RWPE1 (cell line): ENCODE data around the gene BNC2.

Source experiments
- CTCF ChIA-PET: fragments of 350-600 bp; sonication (Branson Sonifier 250); formaldehyde crosslinking; extraction: SDS; loops from one replicate; lab custom pipeline; 2021; lab: Yijun Ruan, JAX
- POLR2A ChIA-PET: fragments of 400-600 bp; formaldehyde crosslinking; extraction: SDS; loops from one replicate; lab custom pipeline; 2020; ENCODE audit warnings: antibody characterized with exemption; ENCODE audit not compliant: low non-redundant PET; lab: Yijun Ruan, JAX
- DNase-seq: peaks from one replicate; pipeline ENCODE4 v3.0.0; 2012; ENCODE audit warnings: low spot score
- H3K27ac ChIP-seq: fragments of 450-650 bp; 2 replicates; pipeline ENCODE4 v1.5.1; 2017
- CTCF ChIP-seq: fragments of 450-650 bp; conservative IDR thresholded peaks from 2 replicates; pipeline ENCODE4 v1.5.1; 2017; ENCODE audit warnings: low read depth, mild to moderate bottlenecking

The BNC2 gene

GRCh38 chr9:16688814-16689213, 181.7 kb downstream of the BNC2 start:
- ChIA-PET POLR2A (no interaction called here), CTCF (interaction anchor here (0.6 kb wide), 1 partner anchor 1540 kb away, joined by 3 read pairs; no protein-coding TSS in a partner anchor)
- no peak for TF ChIP-seq CTCF
- H3K27ac ChIP-seq: no peak overlapping the region
- no peak for DNase-seq

GRCh38 chr9:16687678-16688369, 182.6 kb downstream of the BNC2 start:
- POLR2A ChIA-PET: no interaction called here
- no peak for DNase-seq
- CTCF ChIA-PET: interaction anchor here (0.7 kb wide), 1 partner anchor 654 kb away, joined by 3 read pairs; no protein-coding TSS in a partner anchor
- no peak for TF ChIP-seq CTCF
- no peak overlapping the region for H3K27ac ChIP-seq

DNA sequence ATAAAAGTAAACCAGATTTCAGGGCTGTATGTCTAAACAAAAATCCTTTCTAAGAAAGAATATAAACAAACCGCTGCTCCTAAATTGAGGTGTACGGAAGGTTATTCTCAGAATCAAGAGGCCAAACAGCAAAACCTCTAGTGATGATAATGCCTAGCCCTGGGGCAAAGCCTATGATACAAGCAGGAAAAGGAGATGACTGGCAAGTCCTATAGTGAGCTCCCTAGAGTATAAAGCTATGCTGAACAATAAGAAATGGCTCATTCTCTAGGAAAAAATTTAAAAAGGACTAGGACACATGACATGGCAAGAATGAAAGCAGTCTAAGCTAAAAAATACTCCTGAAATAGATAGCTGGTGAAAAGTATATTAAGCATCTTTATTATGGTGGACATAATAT, 187.1 kb downstream of the BNC2 start:
- ChIA-PET POLR2A (no interaction called here), CTCF (no interaction called here)
- no peak for DNase-seq
- H3K27ac ChIP-seq: no peak overlapping the region
- TF ChIP-seq CTCF: no peak

- ChIA-PET CTCF (no interaction called here), POLR2A (no interaction called here)
- no peak for TF ChIP-seq CTCF
- H3K27ac ChIP-seq: no peak overlapping the region
- no peak for DNase-seq
Observed at GRCh38 chr9:16682273-16682672, 188.2 kb downstream of the BNC2 start.

DNA sequence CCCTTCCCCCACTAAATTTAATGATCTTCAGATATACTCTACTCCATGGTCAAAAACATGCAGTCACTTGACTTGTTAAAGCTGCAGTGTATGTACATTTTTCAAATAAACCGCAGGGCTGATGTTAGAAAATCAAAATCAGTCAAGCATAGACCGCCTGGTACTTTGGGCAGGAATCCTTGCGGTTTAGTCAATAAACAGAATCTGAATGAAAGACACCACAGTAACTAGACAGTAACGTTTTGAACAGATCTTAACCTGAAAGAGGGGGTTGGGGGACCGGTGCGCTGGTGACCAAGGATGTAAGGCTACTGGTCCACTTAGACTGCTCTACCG, 188.8 kb downstream of the BNC2 start:
- H3K27ac ChIP-seq: no peak overlapping the region
- no peak for TF ChIP-seq CTCF
- DNase-seq: no peak
- ChIA-PET POLR2A (no interaction called here), CTCF (interaction anchor here (0.7 kb wide), 1 partner anchor 151 kb away, joined by 6 read pairs; no protein-coding TSS in a partner anchor)

GRCh38 chr9:16680975-16681651, 189.4 kb downstream of the BNC2 start:
- POLR2A ChIA-PET: no interaction called here
- no peak overlapping the region for H3K27ac ChIP-seq
- CTCF ChIA-PET: interaction anchor here (0.6 to 0.7 kb wide), 2 partner anchors 9 to 151 kb away, joined by 3 to 6 read pairs; no protein-coding TSS in a partner anchor
- no peak for DNase-seq
- no peak for TF ChIP-seq CTCF
